Dermis blood vessel endothelial cell (primary cell): ENCODE data around the gene ST3GAL3. TPM values are rescaled to one million over a fixed set of nuclear protein-coding genes. Genes with fewer than 3 reads are reported as not detected.

ENCODE experiments used
- total RNA-seq: library from RNA; depleted of rRNA; stranded (reverse); fragments of >200 nt; gene quantifications from 2 replicates; pipeline ENCODE4 v1.2.3, GENCODE V29; 2014

Gene ST3GAL3
- total RNA-seq, 1 donor from 2014 or later = 14.6 TPM

Other genes starting within 250 kb of the ST3GAL3 start
- gene PTPRF, start 176.7 kb upstream of the ST3GAL3 start, total RNA-seq = 108 and 353 TPM in 2 replicates
- 51.1 and 57.9 TPM in 2 replicates for gene KDM4A, start 57.4 kb upstream of the ST3GAL3 start, total RNA-seq
- not detected in 2 replicates for gene ARTN, start 226.3 kb downstream of the ST3GAL3 start, total RNA-seq
- gene IPO13, start 239.4 kb downstream of the ST3GAL3 start, total RNA-seq = 14.8 and 17.3 TPM in 2 replicates